ENCODE results near the gene NR1H3.
"Not testable (repeated sequence)": the region's sequence is repeated elsewhere in the genome, so short reads cannot be mapped to it uniquely, and the experiment has no call there.

Gene NR1H3
- long read RNA-seq, partial matches to known transcripts, result 1 of 13 reads
- long read RNA-seq, other reads (novel, unspliced or antisense), result 9 of 13 reads

DNA sequence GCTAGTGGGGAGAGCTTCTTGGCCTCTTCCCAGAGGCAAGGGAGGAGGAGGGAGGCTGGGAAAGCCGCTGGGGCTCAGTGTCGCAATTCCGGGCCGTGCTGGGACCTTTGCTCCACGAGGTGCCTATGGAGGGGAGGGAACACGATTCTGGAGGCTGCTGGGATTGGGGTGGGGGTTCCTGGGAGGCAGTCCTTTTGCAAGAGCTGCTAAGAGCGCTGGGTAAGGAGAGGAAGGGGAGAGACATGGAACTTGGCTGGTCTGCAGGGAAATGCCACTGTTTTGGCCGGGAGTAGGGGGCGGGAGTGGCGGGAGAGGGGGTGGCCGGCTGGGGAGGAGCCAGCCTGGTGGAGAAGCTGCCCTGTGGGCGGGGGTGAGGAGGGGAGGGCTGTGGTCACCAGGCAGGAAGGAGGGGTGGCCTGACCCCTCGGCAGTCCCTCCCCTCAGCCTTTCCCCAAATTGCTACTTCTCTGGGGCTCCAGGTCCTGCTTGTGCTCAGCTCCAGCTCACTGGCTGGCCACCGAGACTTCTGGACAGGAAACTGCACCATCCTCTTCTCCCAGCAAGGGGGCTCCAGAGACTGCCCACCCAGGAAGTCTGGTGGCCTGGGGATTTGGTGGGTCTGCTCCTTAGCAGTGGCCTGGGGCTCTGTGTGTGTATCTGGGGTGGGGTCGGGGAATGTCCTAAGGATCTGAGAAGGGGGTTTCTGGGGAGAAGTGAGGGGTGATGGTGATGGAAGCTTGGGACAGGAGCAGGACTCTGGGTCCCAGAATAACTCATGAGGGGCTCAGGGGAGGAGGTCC is at the start of gene NR1H3:
TSS of gene NR1H3 (plus strand) at position 480 of the 800 bp plus-strand sequence. CDS start 1,221 bp downstream, outside the sequence.
- Histone ChIP-seq H3K27me3 (ENCODE audit: insufficient read depth, poor library complexity, severe bottlenecking) (no peaks in the 10 kb centered on the region), H3K4me3 (replicated peaks; ENCODE audit: insufficient read depth, low read length) (no peak within 1 kb of the TSS), H3K27ac (replicated peaks) (no peak within 1 kb of the TSS)
- DNase-seq (ENCODE audit: low read depth in 1 of 2, low spot score in 1 of 2), result peak in 1 of 2 experiments; percentile 50
- TF ChIP-seq POLR2AphosphoS5 (IDR thresholded peaks at IDR 0.05; ENCODE audit: low read depth), result no peak

DNA sequence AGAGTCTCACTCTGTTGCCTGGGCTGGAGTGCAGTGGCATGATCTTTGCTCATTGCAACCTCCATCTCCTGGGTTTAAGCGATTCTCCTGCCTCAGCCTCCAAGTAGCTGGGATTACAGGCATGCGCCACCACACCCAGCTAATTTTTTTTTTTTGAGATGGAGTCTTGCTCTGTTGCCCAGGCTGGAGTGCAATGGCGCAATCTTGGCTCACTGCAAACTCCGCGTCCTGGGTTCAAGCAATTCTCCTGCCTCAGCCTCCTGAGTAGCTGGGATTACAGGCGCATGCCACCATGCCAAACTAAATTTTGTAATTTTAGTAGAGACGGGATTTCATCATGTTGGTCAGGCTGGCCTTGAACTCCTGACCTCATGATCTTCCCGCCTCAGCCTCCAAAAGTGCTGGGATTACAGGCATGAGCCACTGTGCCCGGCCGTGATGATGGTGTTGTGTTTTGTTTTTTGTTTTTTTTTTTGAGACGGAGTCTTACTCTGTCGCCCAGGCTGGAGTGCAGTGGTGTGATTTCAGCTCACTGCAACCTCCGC is 49.7 kb upstream of the NR1H3 start:
- H3K27me3 ChIP-seq (ENCODE audit: insufficient read depth, poor library complexity, severe bottlenecking); DNase-seq (ENCODE audit: low read depth in 1 of 2, low spot score in 1 of 2); H3K4me3 ChIP-seq (replicated peaks; ENCODE audit: insufficient read depth, low read length): not testable (repeated sequence)

DNA sequence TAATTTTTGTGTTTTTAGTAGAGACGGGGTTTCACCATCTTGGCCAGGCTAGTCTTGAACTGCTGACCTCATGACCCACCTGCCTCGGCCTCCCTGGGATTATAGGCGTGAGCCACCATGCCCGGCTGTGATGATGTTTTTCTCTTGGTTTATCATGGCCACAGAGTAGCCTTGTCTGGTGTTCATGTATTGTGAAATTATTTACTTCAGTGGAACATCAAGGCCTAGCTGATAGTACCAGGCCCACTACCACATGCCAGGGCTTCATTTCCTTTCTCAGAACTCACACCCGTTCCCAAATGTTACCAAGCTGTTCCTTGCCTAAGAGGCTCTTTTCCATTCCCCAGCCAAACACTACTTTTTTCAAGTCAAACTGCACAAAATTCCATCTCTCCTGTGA is 49.2 kb upstream of the NR1H3 start:
- no peak for DNase-seq (ENCODE audit: low read depth in 1 of 2, low spot score in 1 of 2)
- Histone ChIP-seq H3K4me3 (replicated peaks; ENCODE audit: insufficient read depth, low read length) (no peak overlapping the region), H3K27me3 (ENCODE audit: insufficient read depth, poor library complexity, severe bottlenecking) (no peaks in the 10 kb centered on the region), H3K27ac (replicated peaks) (no peak overlapping the region)
- TF ChIP-seq SPI1 (IDR thresholded peaks at IDR 0.05; ENCODE audit: borderline replicate concordance, low read depth) (no peak), GABPA (IDR thresholded peaks at IDR 0.05; ENCODE audit: low read depth) (no peak), POLR2AphosphoS5 (IDR thresholded peaks at IDR 0.05; ENCODE audit: low read depth) (no peak)
- TF ChIP-seq, protein P1, sequence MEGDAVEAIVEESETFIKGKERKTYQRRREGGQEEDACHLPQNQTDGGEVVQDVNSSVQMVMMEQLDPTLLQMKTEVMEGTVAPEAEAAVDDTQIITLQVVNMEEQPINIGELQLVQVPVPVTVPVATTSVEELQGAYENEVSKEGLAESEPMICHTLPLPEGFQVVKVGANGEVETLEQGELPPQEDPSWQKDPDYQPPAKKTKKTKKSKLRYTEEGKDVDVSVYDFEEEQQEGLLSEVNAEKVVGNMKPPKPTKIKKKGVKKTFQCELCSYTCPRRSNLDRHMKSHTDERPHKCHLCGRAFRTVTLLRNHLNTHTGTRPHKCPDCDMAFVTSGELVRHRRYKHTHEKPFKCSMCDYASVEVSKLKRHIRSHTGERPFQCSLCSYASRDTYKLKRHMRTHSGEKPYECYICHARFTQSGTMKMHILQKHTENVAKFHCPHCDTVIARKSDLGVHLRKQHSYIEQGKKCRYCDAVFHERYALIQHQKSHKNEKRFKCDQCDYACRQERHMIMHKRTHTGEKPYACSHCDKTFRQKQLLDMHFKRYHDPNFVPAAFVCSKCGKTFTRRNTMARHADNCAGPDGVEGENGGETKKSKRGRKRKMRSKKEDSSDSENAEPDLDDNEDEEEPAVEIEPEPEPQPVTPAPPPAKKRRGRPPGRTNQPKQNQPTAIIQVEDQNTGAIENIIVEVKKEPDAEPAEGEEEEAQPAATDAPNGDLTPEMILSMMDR (IDR thresholded peaks at IDR 0.05; ENCODE audit: insufficient read depth, low read length), result no peak
- TF ChIP-seq, protein P2, sequence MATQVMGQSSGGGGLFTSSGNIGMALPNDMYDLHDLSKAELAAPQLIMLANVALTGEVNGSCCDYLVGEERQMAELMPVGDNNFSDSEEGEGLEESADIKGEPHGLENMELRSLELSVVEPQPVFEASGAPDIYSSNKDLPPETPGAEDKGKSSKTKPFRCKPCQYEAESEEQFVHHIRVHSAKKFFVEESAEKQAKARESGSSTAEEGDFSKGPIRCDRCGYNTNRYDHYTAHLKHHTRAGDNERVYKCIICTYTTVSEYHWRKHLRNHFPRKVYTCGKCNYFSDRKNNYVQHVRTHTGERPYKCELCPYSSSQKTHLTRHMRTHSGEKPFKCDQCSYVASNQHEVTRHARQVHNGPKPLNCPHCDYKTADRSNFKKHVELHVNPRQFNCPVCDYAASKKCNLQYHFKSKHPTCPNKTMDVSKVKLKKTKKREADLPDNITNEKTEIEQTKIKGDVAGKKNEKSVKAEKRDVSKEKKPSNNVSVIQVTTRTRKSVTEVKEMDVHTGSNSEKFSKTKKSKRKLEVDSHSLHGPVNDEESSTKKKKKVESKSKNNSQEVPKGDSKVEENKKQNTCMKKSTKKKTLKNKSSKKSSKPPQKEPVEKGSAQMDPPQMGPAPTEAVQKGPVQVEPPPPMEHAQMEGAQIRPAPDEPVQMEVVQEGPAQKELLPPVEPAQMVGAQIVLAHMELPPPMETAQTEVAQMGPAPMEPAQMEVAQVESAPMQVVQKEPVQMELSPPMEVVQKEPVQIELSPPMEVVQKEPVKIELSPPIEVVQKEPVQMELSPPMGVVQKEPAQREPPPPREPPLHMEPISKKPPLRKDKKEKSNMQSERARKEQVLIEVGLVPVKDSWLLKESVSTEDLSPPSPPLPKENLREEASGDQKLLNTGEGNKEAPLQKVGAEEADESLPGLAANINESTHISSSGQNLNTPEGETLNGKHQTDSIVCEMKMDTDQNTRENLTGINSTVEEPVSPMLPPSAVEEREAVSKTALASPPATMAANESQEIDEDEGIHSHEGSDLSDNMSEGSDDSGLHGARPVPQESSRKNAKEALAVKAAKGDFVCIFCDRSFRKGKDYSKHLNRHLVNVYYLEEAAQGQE (IDR thresholded peaks at IDR 0.05; ENCODE audit: insufficient replicate concordance, low read depth), result no peak

More for the DNA sequence above, 49.7 kb upstream of the NR1H3 start:
- H3K27ac ChIP-seq (replicated peaks), result not testable (repeated sequence)

DNA sequence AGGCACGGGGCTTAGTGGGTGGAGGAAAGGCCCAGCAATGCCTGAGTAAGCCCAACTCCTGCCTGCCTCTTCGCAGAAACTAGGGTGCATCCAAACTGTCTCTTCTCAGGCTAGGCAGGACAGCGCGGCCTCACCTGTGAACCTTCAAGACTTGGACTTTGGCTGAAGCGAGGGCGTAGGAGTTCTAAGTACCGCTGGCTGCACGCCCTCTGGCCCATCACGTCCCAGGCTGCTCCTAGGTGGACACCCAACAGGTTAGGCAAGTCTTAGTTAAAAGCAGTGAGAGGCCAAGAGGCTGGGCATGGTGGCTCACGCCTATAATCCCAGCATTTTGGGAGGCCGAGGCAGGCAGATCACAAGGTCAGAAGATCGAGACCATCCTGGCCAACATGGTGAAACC is 44.9 kb upstream of the NR1H3 start:
- no peak overlapping the region for H3K4me3 ChIP-seq (replicated peaks; ENCODE audit: insufficient read depth, low read length)
- H3K27ac ChIP-seq (replicated peaks), result no peak overlapping the region
- TF ChIP-seq, protein P1 (IDR thresholded peaks at IDR 0.05; ENCODE audit: insufficient read depth, low read length), result no peak
- TF ChIP-seq GABPA (IDR thresholded peaks at IDR 0.05; ENCODE audit: low read depth) (no peak), SPI1 (IDR thresholded peaks at IDR 0.05; ENCODE audit: borderline replicate concordance, low read depth) (no peak), POLR2AphosphoS5 (IDR thresholded peaks at IDR 0.05; ENCODE audit: low read depth) (no peak)
- TF ChIP-seq, protein P2 (IDR thresholded peaks at IDR 0.05; ENCODE audit: insufficient replicate concordance, low read depth), result no peak
- H3K27me3 ChIP-seq (ENCODE audit: insufficient read depth, poor library complexity, severe bottlenecking), result no peaks in the 10 kb centered on the region
- no peak for DNase-seq (ENCODE audit: low read depth in 1 of 2, low spot score in 1 of 2)

Data from HL-60 (cell line).